Vein endothelial cell (primary cell): Measurements from ENCODE around the gene RILPL2. TPM values are rescaled to one million over a fixed set of nuclear protein-coding genes. Genes with fewer than 3 reads are reported as not detected.

ENCODE experiments used
- total RNA-seq: library from RNA; depleted of rRNA; stranded (reverse); fragments of >200 nt; gene quantifications from 2 replicates; pipeline ENCODE4 v1.2.3, GENCODE V29; 2012

RILPL2 gene
- total RNA-seq: 3.4 and 3.6 TPM in 2 replicates

GRCh38 chr12:123436017-123436964 is at the start of gene RILPL2:
Gene RILPL2, minus strand, starts transcription at chr12:123436684. Its CDS starts 264 bp downstream, at chr12:123436420.

GRCh38 chr12:123457980-123458779 is 21.7 kb upstream of the RILPL2 start, which contains the start of gene SNRNP35:
Gene SNRNP35, plus strand, starts transcription at chr12:123458139. Its CDS starts 7,402 bp downstream, at chr12:123465541.

Other genes starting within 250 kb of the RILPL2 start
- gene MPHOSPH9, start 203.5 kb downstream of the RILPL2 start, total RNA-seq: 30.7 and 48.3 TPM in 2 replicates
- 7.8 and 11.1 TPM in 2 replicates for gene MTRFR, start 203.2 kb downstream of the RILPL2 start, total RNA-seq
- gene CDK2AP1, start 164.8 kb downstream of the RILPL2 start, total RNA-seq: 237 and 280 TPM in 2 replicates
- gene SBNO1, start 71.8 kb downstream of the RILPL2 start, total RNA-seq: 30.7 and 41.7 TPM in 2 replicates
- 50.6 and 83.8 TPM in 2 replicates for gene KMT5A, start 52.6 kb downstream of the RILPL2 start, total RNA-seq
- 9.8 and 10.0 TPM in 2 replicates for gene SNRNP35, start 21.5 kb upstream of the RILPL2 start, total RNA-seq
- gene RILPL1, start 97.0 kb upstream of the RILPL2 start, total RNA-seq: 11.8 and 18.3 TPM in 2 replicates
- 370 and 397 TPM in 2 replicates for gene TMED2, start 147.9 kb upstream of the RILPL2 start, total RNA-seq
- 22.7 and 25.2 TPM in 2 replicates for gene DDX55, start 165.4 kb upstream of the RILPL2 start, total RNA-seq
- 37.9 and 42.6 TPM in 2 replicates for gene EIF2B1, start 197.0 kb upstream of the RILPL2 start, total RNA-seq
- 52.3 and 56.5 TPM in 2 replicates for gene GTF2H3, start 197.1 kb upstream of the RILPL2 start, total RNA-seq
- 10.5 and 13.1 TPM in 2 replicates for gene TCTN2, start 234.4 kb upstream of the RILPL2 start, total RNA-seq